Small intestine (tissue), 4 donors: ENCODE data around the gene BPIFB4. TPM values are rescaled to one million over a fixed set of nuclear protein-coding genes. Genes with fewer than 3 reads are reported as not detected.

Source experiments
- polyA plus RNA-seq, 4 donors: library from polyadenylated mRNA; stranded (reverse) in 3 of 4; unstranded in 1 of 4; fragments of 200-250 nt in 3 of 4; fragments of 120-200 nt in 1 of 4; gene quantifications; one replicate each; pipeline versions ENCODE4 v1.2.1 to v1.2.3, GENCODE V29; 2013
- donor health status: healthy with polysubstance abuse.
- donor health status: Bipolar disorder and iron deficiency.
- donor health status: healthy.

BPIFB4 gene
- polyA plus RNA-seq, 4 donors = 0.13 TPM; not detected in 3

Other genes starting within 250 kb of the BPIFB4 start
- under 1 TPM in 3 of 4 donors, not detected in 1; 0.01 to 0.38 (median 0.22) TPM for gene EFCAB8, start 220.7 kb upstream of the BPIFB4 start, polyA plus RNA-seq
- not detected for gene SUN5, start 75.2 kb upstream of the BPIFB4 start, polyA plus RNA-seq
- gene BPIFB2, start 71.9 kb upstream of the BPIFB4 start, polyA plus RNA-seq = not detected
- gene BPIFB6, start 48.0 kb upstream of the BPIFB4 start, polyA plus RNA-seq = under 1 TPM in 1 of 4 donors, not detected in 3; 0.09 TPM
- not detected for gene BPIFB3, start 25.7 kb upstream of the BPIFB4 start, polyA plus RNA-seq
- gene BPIFA2, start 88.5 kb downstream of the BPIFB4 start, polyA plus RNA-seq = not detected
- gene BPIFA3, start 137.7 kb downstream of the BPIFB4 start, polyA plus RNA-seq = not detected
- gene BPIFA1, start 156.4 kb downstream of the BPIFB4 start, polyA plus RNA-seq = under 1 TPM in 1 of 4 donors, not detected in 3; 0.67 TPM
- 1 to 10 TPM in 1 of 4 donors, not detected in 3; 1.3 TPM for gene BPIFB1, start 203.6 kb downstream of the BPIFB4 start, polyA plus RNA-seq